Fibroblast of villous mesenchyme (primary cell): Measurements from ENCODE around the gene PACSIN2. TPM values are rescaled to one million over a fixed set of nuclear protein-coding genes. Genes with fewer than 3 reads are reported as not detected.
A peak's percentile ranks its signal among the peaks of the same experiment; 100 is the strongest.

ENCODE experiments used
- DNase-seq: peaks from one replicate; pipeline ENCODE4 v3.0.0-alpha.2; 2010; ENCODE audit warnings: low read depth
- H3K4me3 ChIP-seq: 2 replicates; pipeline ENCODE4 v1.5.1; 2011; ENCODE audit warnings: low read depth, mild to moderate bottlenecking, low read length
- total RNA-seq: library from RNA; depleted of rRNA; stranded (reverse); fragments of >200 nt; gene quantifications from 2 replicates; pipeline ENCODE4 v1.2.3, GENCODE V29; 2012
- TF ChIP-seq, protein P1 (sequence below): IDR thresholded peaks from 2 replicates; pipeline ENCODE4 v1.5.1; 2012; ENCODE audit warnings: low read depth, mild to moderate bottlenecking, low read length; ENCODE audit not compliant: insufficient read depth

PACSIN2 gene
- total RNA-seq, 1 donor = 53.1 TPM

DNA sequence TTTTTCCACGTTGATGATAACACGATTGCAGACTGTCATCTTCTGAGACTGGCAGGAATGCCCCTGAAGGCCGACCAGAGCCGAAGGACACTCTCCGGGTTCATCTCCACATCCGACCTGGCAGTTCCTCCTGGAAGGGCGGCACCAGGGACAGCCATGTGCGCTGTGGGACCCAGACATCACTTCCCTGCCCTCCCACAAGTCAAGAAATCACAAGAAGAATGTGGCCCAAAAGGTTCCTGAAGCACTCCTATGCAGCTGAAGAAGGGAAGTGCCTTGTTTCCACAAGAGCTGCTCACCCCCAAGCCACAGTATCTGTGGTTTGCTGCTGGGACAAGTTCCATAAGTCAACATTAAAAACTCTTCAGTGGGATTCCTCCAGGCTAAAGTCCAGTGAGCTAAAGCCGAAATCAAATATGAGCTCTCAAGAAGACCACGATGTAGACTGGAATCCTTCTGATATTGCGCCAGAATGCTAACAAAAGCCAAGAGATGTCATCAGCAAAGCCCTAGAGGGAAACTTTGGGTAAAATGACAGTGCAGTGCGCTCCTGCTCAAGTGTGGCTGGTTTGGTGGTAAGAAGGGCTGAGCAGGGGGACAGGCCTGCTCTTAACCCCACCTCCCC is 21.2 kb downstream of the PACSIN2 start:
- DNase-seq = peak; percentile 59
- H3K4me3 ChIP-seq = no peak overlapping the region
- TF ChIP-seq, protein P1, sequence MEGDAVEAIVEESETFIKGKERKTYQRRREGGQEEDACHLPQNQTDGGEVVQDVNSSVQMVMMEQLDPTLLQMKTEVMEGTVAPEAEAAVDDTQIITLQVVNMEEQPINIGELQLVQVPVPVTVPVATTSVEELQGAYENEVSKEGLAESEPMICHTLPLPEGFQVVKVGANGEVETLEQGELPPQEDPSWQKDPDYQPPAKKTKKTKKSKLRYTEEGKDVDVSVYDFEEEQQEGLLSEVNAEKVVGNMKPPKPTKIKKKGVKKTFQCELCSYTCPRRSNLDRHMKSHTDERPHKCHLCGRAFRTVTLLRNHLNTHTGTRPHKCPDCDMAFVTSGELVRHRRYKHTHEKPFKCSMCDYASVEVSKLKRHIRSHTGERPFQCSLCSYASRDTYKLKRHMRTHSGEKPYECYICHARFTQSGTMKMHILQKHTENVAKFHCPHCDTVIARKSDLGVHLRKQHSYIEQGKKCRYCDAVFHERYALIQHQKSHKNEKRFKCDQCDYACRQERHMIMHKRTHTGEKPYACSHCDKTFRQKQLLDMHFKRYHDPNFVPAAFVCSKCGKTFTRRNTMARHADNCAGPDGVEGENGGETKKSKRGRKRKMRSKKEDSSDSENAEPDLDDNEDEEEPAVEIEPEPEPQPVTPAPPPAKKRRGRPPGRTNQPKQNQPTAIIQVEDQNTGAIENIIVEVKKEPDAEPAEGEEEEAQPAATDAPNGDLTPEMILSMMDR = no peak

DNA sequence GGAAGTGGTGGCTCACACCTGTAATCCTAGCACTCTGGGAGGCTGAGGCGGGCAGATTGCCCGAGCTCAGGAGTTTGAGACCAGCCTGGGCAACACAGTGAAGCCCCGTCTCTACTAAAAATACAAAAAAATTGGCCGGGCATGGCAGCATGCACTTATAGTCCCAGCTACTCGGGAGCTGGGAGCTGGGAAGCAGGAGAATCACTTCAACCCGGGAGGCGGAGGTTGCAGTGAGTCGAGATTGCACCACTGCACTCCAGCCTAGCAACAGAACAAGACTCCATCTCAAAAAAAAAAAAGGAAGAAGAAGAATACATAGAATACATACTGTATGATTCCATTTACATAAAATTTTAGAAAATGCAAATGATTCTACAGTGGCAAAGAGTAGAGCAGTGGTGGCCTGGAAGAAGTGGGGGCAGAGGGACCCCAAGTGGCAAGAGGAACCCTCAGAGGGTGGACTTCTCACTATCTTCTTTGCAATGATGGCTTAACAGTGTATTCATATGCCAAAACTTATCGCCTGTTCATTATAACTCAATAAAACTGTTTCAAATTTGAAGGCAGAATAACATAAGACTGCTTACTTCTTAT is 22.0 kb downstream of the PACSIN2 start:
- DNase-seq = no peak
- TF ChIP-seq, protein P1 = no peak
- H3K4me3 ChIP-seq = no peak overlapping the region

DNA sequence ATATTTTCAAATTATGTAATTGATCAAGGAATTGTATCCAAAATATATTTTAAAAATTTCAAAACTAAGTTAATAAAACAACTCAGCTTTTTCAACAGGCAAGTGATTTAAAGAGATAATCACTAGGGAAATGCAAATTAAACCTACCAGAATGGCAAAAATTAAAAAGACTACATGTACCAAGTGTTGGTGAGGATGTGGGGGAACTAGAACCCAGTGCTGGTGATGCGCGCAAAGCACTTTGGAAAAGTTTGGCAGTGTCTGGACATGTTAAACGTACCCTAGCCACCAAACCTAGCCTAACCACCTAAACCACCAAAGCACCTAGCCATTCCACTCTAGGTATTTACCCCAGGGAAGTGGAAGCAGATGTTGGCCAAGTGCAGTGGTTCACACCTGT is 22.9 kb downstream of the PACSIN2 start:
- DNase-seq = no peak
- H3K4me3 ChIP-seq = no peak overlapping the region
- TF ChIP-seq, protein P1 = no peak

DNA sequence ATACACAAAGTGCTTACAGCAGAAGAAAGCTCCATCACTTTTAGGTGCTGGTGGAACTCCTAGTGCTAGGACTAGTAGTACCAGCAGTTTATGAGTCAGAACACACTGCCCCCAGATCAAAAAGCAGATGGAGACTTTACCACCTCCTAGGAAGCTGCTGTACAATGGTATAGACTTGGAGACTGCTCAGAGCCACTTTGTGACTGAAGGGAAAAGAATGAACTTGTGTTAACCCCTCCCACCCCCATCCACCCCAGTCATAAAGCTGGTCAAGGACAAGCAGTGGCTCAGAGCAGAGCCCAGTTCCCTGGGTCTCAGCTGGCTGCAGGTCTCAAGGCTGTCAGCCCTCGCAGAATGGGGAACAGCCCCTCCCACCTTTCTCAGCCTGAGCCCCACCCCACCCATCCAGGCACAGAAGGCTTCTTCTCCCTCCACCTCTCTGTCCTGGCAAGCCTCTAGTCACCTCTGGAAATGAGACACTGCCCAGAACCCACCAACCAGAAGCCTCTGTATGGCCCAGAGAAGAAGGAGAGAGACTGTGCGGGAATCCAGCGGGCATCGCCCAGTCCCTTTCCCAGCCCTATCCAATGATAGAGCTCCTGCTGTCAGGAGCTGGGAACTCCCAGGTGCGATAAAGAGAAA is 23.8 kb downstream of the PACSIN2 start:
- peak; percentile 86 for DNase-seq
- H3K4me3 ChIP-seq = no peak overlapping the region
- TF ChIP-seq, protein P1 = no peak

DNA sequence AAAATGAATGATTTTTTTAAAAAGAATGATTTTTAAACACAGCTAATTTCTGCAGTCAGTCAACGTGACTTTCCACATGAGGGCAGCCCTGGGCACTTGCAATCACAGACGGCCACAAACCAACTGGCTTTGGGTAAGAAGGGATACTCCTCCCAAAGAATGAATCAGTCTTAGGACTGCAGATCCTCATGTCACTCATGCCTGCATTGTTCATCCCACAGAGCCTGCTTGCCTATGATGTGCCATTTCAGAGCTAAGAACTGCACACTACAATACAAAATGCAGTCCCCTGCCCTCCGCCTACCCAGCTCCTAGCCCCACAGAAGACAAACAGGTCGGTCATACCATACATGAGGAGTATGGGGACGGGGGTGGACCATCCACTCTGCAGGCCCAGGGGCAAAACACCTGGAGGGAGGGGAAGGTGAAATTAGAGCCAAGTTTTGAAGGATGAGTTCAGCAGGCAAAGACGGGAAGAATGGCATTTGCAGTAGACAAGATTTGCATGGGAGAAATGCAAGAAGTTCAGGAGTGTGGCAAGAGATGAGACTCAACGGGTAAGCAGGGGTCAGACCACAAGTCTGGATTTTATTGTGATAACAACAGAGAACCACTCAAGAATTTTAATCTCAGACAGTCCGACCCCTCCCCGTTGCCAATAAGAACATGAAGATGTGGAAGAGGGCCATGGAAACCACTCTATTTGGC is 24.7 kb downstream of the PACSIN2 start:
- TF ChIP-seq, protein P1 = peak; percentile 49
- H3K4me3 ChIP-seq = no peak overlapping the region
- peak; percentile 88 for DNase-seq

DNA sequence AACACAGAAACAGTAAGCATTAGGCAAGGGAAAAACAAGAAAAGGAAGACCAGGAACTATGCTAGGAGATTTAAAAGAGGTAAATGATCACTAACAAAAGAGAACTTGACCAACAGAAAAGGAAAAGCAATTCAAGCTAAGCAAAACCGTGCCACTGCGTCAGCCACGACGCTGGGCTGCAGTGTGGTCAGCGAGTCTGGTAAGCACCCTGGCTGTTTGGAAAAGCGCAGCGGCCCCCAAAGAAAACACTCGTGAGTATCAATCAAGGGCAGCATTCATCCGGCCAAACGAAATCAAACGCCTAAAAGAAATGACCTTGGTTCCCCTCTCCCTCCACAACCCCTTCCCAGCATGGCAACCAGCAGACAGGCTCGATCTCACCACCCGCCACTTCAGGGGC is 28.8 kb downstream of the PACSIN2 start:
- no peak overlapping the region for H3K4me3 ChIP-seq
- DNase-seq = no peak
- TF ChIP-seq, protein P1 = no peak
